SJSA1 (cell line): ENCODE data around the gene HSDL1. TPM values are rescaled to one million over a fixed set of nuclear protein-coding genes. Genes with fewer than 3 reads are reported as not detected.

Source experiments
- DNase-seq, 2 experiments: peaks; one replicate each; pipeline ENCODE4 v3.0.0-alpha.2; 2015 to 2020; ENCODE audit warnings: low spot score in 2 of 2, low read depth in 1 of 2
- H3K27ac ChIP-seq: fragments of 250-450 bp; sonication (Bioruptor Pico); 2 replicates; pipeline ENCODE4 v1.5.1; 2020; ENCODE audit warnings: mild to moderate bottlenecking, moderate library complexity
- H3K27me3 ChIP-seq: fragments of 250-450 bp; sonication (Bioruptor Pico); replicated peaks from 2 replicates; pipeline ENCODE4 v1.5.1; 2020; ENCODE audit warnings: mild to moderate bottlenecking, moderate library complexity
- H3K36me3 ChIP-seq: fragments of 250-450 bp; sonication (Bioruptor Pico); 2 replicates; pipeline ENCODE4 v1.5.1; 2020; ENCODE audit warnings: mild to moderate bottlenecking
- H3K4me1 ChIP-seq: fragments of 250-450 bp; sonication (Bioruptor Pico); replicated peaks from 2 replicates; pipeline ENCODE4 v1.6.1; 2021; ENCODE audit warnings: mild to moderate bottlenecking
- H3K4me3 ChIP-seq: fragments of 250-450 bp; sonication (Bioruptor Pico); 2 replicates; pipeline ENCODE4 v1.5.1; 2020; ENCODE audit warnings: mild to moderate bottlenecking
- H3K9me3 ChIP-seq: fragments of 250-450 bp; sonication (Bioruptor Pico); replicated peaks from 2 replicates; pipeline ENCODE4 v1.5.1; 2020; ENCODE audit warnings: mild to moderate bottlenecking
- total RNA-seq: library from RNA; depleted of rRNA; stranded (reverse); fragments of >200 nt; shearing (Covaris generic); gene quantifications from 2 replicates; pipeline ENCODE4 v1.2.3, GENCODE V29; 2014; rRNA removed

HSDL1 gene
- total RNA-seq, 1 experiment from 2014 or later: 29.0 TPM

GRCh38 chr16:84082835-84083569 lies 62.0 kb downstream of the HSDL1 start:
- no peak overlapping the region for H3K4me3 ChIP-seq
- no peaks in the 10 kb centered on the region for H3K27me3 ChIP-seq
- no peaks in the 10 kb centered on the region for H3K9me3 ChIP-seq
- H3K36me3 ChIP-seq: peaks cover 73% of the 10 kb centered on the region
- DNase-seq: no peak
- H3K4me1 ChIP-seq: no peaks in the 10 kb centered on the region
- H3K27ac ChIP-seq: no peak overlapping the region

DNA sequence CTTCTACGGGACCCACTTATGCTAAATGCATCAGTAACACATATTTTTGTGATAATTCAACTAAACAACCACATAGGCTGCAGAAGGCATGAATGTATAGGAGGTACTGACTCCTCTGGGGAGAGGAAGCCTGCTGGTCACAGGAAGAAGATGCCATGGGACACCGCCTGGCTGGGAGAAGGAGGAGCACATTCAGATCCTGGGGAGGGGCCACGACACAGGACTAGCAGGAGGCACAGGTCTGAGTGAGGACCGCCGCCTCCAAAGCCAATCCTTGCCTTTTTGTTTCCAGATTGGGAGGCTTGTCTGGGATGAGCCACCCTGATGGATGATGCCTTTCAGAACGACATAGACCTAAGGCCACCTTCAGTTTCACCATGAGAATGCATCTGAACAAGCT lies 62.9 kb downstream of the HSDL1 start:
- peaks cover 68% of the 10 kb centered on the region for H3K36me3 ChIP-seq
- no peaks in the 10 kb centered on the region for H3K27me3 ChIP-seq
- no peak for DNase-seq
- H3K27ac ChIP-seq: no peak overlapping the region
- no peaks in the 10 kb centered on the region for H3K4me1 ChIP-seq
- no peaks in the 10 kb centered on the region for H3K9me3 ChIP-seq
- H3K4me3 ChIP-seq: no peak overlapping the region

- peaks cover 62% of the 10 kb centered on the region for H3K36me3 ChIP-seq
- no peak for DNase-seq
- no peaks in the 10 kb centered on the region for H3K4me1 ChIP-seq
- H3K27ac ChIP-seq: no peak overlapping the region
- no peaks in the 10 kb centered on the region for H3K27me3 ChIP-seq
- H3K4me3 ChIP-seq: no peak overlapping the region
- no peaks in the 10 kb centered on the region for H3K9me3 ChIP-seq
Observed at GRCh38 chr16:84081446-84081989, 63.5 kb downstream of the HSDL1 start.

GRCh38 chr16:84080813-84081212 lies 64.2 kb downstream of the HSDL1 start:
- Histone ChIP-seq H3K36me3 (peaks cover 56% of the 10 kb centered on the region), H3K27me3 (no peaks in the 10 kb centered on the region), H3K4me1 (no peaks in the 10 kb centered on the region), H3K9me3 (no peaks in the 10 kb centered on the region), H3K4me3 (no peak overlapping the region), H3K27ac (no peak overlapping the region)
- no peak for DNase-seq

- no peak for DNase-seq
- Histone ChIP-seq H3K4me1 (no peaks in the 10 kb centered on the region), H3K4me3 (no peak overlapping the region), H3K27ac (no peak overlapping the region), H3K27me3 (no peaks in the 10 kb centered on the region), H3K36me3 (peaks cover 57% of the 10 kb centered on the region), H3K9me3 (no peaks in the 10 kb centered on the region)
Observed at GRCh38 chr16:84080378-84080777, 64.6 kb downstream of the HSDL1 start.

DNA sequence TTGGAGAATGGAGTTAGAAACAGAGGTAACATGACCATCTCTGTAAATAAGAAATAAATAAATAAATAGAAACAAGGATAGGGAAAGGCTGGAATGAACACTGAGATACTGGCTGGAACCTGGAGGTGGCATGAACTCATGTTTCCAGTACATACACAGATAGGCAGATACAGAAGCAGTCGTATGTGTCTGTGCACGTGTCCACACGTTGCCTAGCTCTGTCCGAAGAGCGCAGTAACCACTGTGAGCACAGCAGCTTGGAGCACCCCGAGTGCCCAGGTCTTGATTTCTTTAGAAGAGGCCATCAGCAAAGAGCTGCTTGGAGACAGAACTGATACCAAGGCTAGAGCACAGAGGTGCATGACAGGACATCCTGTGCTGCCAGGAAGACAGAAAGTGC lies 65.3 kb downstream of the HSDL1 start:
- DNase-seq: no peak
- no peaks in the 10 kb centered on the region for H3K9me3 ChIP-seq
- H3K27me3 ChIP-seq: no peaks in the 10 kb centered on the region
- no peaks in the 10 kb centered on the region for H3K4me1 ChIP-seq
- H3K27ac ChIP-seq: no peak overlapping the region
- H3K36me3 ChIP-seq: peaks cover 62% of the 10 kb centered on the region
- H3K4me3 ChIP-seq: no peak overlapping the region

DNA sequence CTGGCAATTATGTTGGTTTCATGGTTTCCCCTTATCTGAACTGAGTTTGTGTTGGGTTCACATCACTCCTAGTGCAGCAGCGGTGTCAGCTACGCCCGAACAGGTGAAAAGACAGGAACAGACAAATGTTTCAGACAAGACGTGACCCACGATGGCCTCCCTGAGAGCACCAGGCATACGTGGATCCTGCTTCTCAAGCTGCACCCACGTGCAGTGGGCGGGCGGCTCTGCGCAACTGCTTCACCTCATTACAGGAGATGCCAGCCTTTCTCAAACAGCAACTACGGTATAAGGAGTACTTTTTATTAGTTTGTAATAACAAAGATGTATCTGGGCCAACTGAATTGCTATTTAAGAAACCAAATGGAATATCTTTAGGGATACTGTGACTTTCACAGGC lies 69.6 kb downstream of the HSDL1 start:
- Histone ChIP-seq H3K27ac (no peak overlapping the region), H3K36me3 (peaks cover 58% of the 10 kb centered on the region), H3K27me3 (no peaks in the 10 kb centered on the region), H3K4me1 (no peaks in the 10 kb centered on the region), H3K4me3 (no peak overlapping the region), H3K9me3 (no peaks in the 10 kb centered on the region)
- no peak for DNase-seq

DNA sequence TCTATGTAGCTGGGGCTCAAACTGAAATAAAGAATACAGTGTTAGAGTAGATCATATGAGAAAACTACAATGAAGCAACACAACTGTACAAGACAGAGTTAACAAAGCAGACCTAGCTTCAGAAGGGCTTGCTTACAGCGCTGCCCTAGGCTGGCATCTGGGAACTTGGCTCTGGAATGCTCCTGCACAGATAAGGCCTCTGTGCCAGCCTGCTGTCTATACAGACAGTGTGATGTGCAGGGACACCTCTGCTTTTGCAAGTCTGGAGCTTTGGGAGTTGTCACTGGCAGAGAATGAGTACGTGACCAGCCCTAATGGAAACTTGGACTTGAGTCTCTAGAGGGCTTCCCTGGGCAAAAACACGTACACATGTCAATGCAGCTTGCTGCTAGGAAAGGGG lies 70.3 kb downstream of the HSDL1 start:
- Histone ChIP-seq H3K27me3 (no peaks in the 10 kb centered on the region), H3K9me3 (no peaks in the 10 kb centered on the region), H3K4me1 (no peaks in the 10 kb centered on the region), H3K27ac (no peak overlapping the region), H3K36me3 (peaks cover 58% of the 10 kb centered on the region), H3K4me3 (no peak overlapping the region)
- no peak for DNase-seq

Other genes with a start within 250 kb of the HSDL1 start
- 2.2 and 2.8 TPM in 2 replicates for gene MLYCD, start 246.1 kb downstream of the HSDL1 start, total RNA-seq
- gene OSGIN1, start 191.9 kb downstream of the HSDL1 start, total RNA-seq: 1.7 and 6.4 TPM in 2 replicates
- not detected in 2 replicates for gene NECAB2, start 176.9 kb downstream of the HSDL1 start, total RNA-seq
- not detected in 2 replicates for gene SLC38A8, start 102.4 kb downstream of the HSDL1 start, total RNA-seq
- 64.9 and 65.0 TPM in 2 replicates for gene MBTPS1, start 28.2 kb downstream of the HSDL1 start, total RNA-seq
- not detected in 2 replicates for gene DNAAF1, start 131 bp upstream of the HSDL1 start, total RNA-seq
- 16.8 and 20.5 TPM in 2 replicates for gene TAF1C, start 41.9 kb upstream of the HSDL1 start, total RNA-seq
- not detected in 2 replicates for gene ADAD2, start 46.0 kb upstream of the HSDL1 start, total RNA-seq
- gene KCNG4, start 94.8 kb upstream of the HSDL1 start, total RNA-seq: not detected in 2 replicates
- 125 and 143 TPM in 2 replicates for gene WFDC1, start 149.7 kb upstream of the HSDL1 start, total RNA-seq
- gene ATP2C2, start 223.4 kb upstream of the HSDL1 start, total RNA-seq: not detected in 2 replicates